ENCODE measurements around the gene MRGPRD. TPM values are rescaled to one million over a fixed set of nuclear protein-coding genes. Genes with fewer than 3 reads are reported as not detected.

MRGPRD gene, protein sequence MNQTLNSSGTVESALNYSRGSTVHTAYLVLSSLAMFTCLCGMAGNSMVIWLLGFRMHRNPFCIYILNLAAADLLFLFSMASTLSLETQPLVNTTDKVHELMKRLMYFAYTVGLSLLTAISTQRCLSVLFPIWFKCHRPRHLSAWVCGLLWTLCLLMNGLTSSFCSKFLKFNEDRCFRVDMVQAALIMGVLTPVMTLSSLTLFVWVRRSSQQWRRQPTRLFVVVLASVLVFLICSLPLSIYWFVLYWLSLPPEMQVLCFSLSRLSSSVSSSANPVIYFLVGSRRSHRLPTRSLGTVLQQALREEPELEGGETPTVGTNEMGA
- not detected in 2 replicates for total RNA-seq (2014; rRNA removed; shearing (Covaris generic))

DNA sequence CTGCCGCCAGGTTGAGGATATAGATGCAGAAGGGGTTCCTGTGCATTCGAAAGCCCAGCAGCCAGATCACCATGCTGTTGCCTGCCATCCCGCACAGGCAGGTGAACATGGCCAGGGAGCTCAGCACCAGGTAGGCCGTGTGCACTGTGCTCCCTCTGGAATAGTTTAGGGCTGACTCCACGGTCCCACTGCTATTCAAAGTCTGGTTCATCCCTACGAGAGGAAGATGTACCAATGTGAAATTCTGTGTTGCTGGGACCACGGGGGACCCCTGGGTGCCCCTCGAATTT lies at the start of gene MRGPRD:
MRGPRD (minus strand) TSS at position 211 of the 290 bp plus-strand sequence; CDS start at position 211, 0 bp downstream.

DNA sequence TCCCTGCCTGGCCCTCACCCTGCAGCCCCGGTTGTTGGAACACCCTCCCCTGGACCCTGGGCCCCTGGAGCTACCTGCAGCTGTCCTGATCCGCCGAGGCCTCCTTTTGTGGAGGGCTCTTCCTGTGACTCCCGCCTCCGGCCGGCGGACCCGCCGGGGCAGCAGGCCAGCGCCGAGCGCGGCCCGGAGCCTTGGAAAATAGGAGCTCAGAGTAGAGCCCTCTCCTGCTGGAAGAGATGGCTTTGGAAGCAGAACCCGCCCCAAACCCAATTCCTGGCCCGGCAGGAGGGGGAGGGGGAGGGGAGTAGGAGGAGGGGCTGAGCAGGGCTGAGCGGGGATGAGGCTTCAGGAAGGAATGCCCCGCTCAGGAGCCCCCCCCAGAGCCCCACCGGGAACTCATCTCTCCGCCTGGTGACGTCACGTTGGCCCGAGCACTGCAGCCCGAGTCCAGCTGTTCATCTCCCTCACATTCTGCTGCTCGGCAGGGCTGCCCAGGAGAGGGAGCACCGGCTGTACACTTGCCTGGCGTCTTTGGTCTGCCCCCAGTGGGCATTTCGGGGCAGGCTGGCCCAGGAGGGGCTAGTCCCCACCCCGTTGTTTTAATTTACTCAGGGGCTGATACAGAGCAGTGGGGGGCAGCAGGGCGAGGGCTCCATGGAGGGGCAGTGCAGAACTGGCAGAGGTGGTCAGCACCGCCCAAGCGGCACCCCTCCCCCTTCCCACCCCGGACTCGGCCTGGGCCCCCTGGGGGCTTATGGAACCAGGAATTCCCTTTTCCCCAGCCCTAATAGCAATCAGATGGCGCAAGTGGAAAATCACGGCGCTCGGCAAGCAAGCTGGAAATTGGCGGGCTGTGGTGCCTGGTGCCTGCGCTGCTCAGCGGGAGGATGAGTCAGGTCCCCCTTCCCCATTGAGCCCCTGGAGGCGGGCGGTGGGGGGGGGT lies 32.5 kb upstream of the MRGPRD start, which contains the start of gene MRGPRF:
MRGPRF (minus strand) TSS at position 238 of the 943 bp plus-strand sequence. CDS start 3,345 bp downstream, outside the sequence.

Other genes starting within 250 kb of the MRGPRD start
- 4.0 and 6.6 TPM in 2 replicates for gene TESMIN, start 229.5 kb downstream of the MRGPRD start, total RNA-seq (2014; rRNA removed; shearing (Covaris generic))
- gene CPT1A, start 139.1 kb downstream of the MRGPRD start, total RNA-seq (2014; rRNA removed; shearing (Covaris generic)) = 11.8 and 12.2 TPM in 2 replicates
- gene MRPL21, start 77.2 kb downstream of the MRGPRD start, total RNA-seq (2014; rRNA removed; shearing (Covaris generic)) = 122 and 149 TPM in 2 replicates
- gene IGHMBP2, start 77.1 kb downstream of the MRGPRD start, total RNA-seq (2014; rRNA removed; shearing (Covaris generic)) = 15.4 and 16.1 TPM in 2 replicates
- 0.15 TPM in 1 of 2 replicates, not detected in the other for gene MRGPRF, start 32.3 kb upstream of the MRGPRD start, total RNA-seq (2014; rRNA removed; shearing (Covaris generic))
- gene TPCN2, start 67.9 kb upstream of the MRGPRD start, total RNA-seq (2014; rRNA removed; shearing (Covaris generic)) = 7.1 and 7.3 TPM in 2 replicates
- 0.30 and 0.66 TPM in 2 replicates for gene SMIM38, start 174.9 kb upstream of the MRGPRD start, total RNA-seq (2014; rRNA removed; shearing (Covaris generic))